Measurements from ENCODE around the gene CRABP2.

- TF ChIP-seq, protein P1, sequence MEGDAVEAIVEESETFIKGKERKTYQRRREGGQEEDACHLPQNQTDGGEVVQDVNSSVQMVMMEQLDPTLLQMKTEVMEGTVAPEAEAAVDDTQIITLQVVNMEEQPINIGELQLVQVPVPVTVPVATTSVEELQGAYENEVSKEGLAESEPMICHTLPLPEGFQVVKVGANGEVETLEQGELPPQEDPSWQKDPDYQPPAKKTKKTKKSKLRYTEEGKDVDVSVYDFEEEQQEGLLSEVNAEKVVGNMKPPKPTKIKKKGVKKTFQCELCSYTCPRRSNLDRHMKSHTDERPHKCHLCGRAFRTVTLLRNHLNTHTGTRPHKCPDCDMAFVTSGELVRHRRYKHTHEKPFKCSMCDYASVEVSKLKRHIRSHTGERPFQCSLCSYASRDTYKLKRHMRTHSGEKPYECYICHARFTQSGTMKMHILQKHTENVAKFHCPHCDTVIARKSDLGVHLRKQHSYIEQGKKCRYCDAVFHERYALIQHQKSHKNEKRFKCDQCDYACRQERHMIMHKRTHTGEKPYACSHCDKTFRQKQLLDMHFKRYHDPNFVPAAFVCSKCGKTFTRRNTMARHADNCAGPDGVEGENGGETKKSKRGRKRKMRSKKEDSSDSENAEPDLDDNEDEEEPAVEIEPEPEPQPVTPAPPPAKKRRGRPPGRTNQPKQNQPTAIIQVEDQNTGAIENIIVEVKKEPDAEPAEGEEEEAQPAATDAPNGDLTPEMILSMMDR (IDR thresholded peaks at IDR 0.05), result no peak
- TF ChIP-seq POLR2A (IDR thresholded peaks at IDR 0.05), result no peak
Measured at GRCh38 chr1:156666862-156667609, 38.3 kb downstream of the CRABP2 start.
